ENCODE measurements around the gene GPR161. TPM values are rescaled to one million over a fixed set of nuclear protein-coding genes. Genes with fewer than 3 reads are reported as not detected.

GPR161 gene
- total and polyA plus RNA-seq, 2 of the 13 experiments (the other 11 are each of a cell fraction or from before 2014, with no cell fraction given): 0.13 to 0.35 TPM

GRCh38 chr1:168085401-168085872 is 51.3 kb downstream of the GPR161 start:
- BruUV-seq (replicated peaks): no TSS peak

More at GRCh38 chr1:168085401-168085872, 51.3 kb downstream of the GPR161 start:
- TF ChIP-seq PAF1 (CRISPR knock-in tag; IDR thresholded peaks at IDR 0.05) (no peak), ATRX (CRISPR knock-in tag; IDR thresholded peaks at IDR 0.05; ENCODE audit: borderline replicate concordance) (no peak), ZNF292 (CRISPR knock-in tag; IDR thresholded peaks at IDR 0.05; ENCODE audit: borderline replicate concordance, low read depth) (no peak), ZNF572 (CRISPR knock-in tag; IDR thresholded peaks at IDR 0.05) (no peak), FLYWCH1 (CRISPR knock-in tag; IDR thresholded peaks at IDR 0.05) (no peak), ZNF530 (CRISPR knock-in tag; IDR thresholded peaks at IDR 0.05; ENCODE audit: low read depth) (no peak), DRAP1 (CRISPR knock-in tag; IDR thresholded peaks at IDR 0.05) (no peak), PTBP1 (IDR thresholded peaks at IDR 0.05; ENCODE audit: low read depth, low read length, poor library complexity, severe bottlenecking) (no peak), RCOR2 (CRISPR knock-in tag; IDR thresholded peaks at IDR 0.05) (no peak), SAFB2 (CRISPR knock-in tag; IDR thresholded peaks at IDR 0.05; ENCODE audit: borderline replicate concordance, low read depth) (no peak), ZFAT (CRISPR knock-in tag; conservative IDR thresholded peaks at IDR 0.05) (no peak), ARNTL (CRISPR knock-in tag; IDR thresholded peaks at IDR 0.05) (no peak), RERE (CRISPR knock-in tag; IDR thresholded peaks at IDR 0.05; ENCODE audit: low read depth) (no peak)
- no peaks in the 10 kb centered on the region for H3K27me3 ChIP-seq (ENCODE audit: control insufficient read depth in 1 of 2, insufficient read depth in 2 of 2, low read length in 2 of 2)
- CTCF ChIA-PET (ENCODE audit: low intra/inter-chr PET ratio, low total read pairs): no interaction called here
- H3K4me3 ChIP-seq (replicated peaks in 1 of 3; ENCODE audit: insufficient read depth in 1 of 3, low read depth in 2 of 3, low read length in 3 of 3): no peak overlapping the region
- in situ Hi-C loops (cut with HindIII; ENCODE audit: extremely low pct_ligation_motif_present, low pct_unique_long_range_greater_than_20kb) (no loop called here), intact Hi-C loops (cut with micrococcal nuclease; ENCODE audit: unreplicated experiment) (no loop called here)
- H2AFZ ChIP-seq (ENCODE audit: low read length): no peak overlapping the region
- WGBS (ENCODE audit: low lambda C conversion rate): 69% methylated on average over 3 of the region's 16 CpGs
- POLR2A ChIA-PET: no interaction called here
- DNase-seq (ENCODE audit: low spot score): no peak
- no peak for FAIRE-seq
- no peaks in the 10 kb centered on the region for H4K20me1 ChIP-seq (ENCODE audit: insufficient read depth, low read length)
- no peak for ATAC-seq
- no peak overlapping the region for H3K9ac ChIP-seq (ENCODE audit: insufficient read depth, low read depth, low read length)
- no peak overlapping the region for H3K4me2 ChIP-seq (ENCODE audit: low read depth, low read length)
- no peaks in the 10 kb centered on the region for H3K36me3 ChIP-seq (replicated peaks in 1 of 2; ENCODE audit: control insufficient read depth in 1 of 2, insufficient read depth in 2 of 2, low read length in 2 of 2)
- no peaks in the 10 kb centered on the region for H3K79me2 ChIP-seq (ENCODE audit: insufficient read depth, low read length)
- H3K4me1 ChIP-seq (ENCODE audit: insufficient read depth, low read length): peaks cover 6% of the 10 kb centered on the region; the same call in 1 of the 2 replicates
- H3K9me3 ChIP-seq (ENCODE audit: low read length): no peaks in the 10 kb centered on the region
- no peak overlapping the region for H3K27ac ChIP-seq (ENCODE audit: extremely low read length, insufficient read depth, low read length)
